B cell (primary cell): ENCODE measurements around the gene RARS1. TPM values are rescaled to one million over a fixed set of nuclear protein-coding genes. Genes with fewer than 3 reads are reported as not detected.

Experiments
- ATAC-seq: fragments of 200-7000 bp; cut with Tn5 transposase; one replicate; pipeline ENCODE4 v1.10.0; 2021; ENCODE audit warnings: low read depth, mild to moderate bottlenecking, moderate number of reproducible peaks, moderate library complexity
- CTCF ChIA-PET: fragments of 350-600 bp; sonication (Branson Sonifier 250); formaldehyde crosslinking; loops from one replicate; lab custom pipeline; 2021; ENCODE audit warnings: antibody characterized with exemption, inconsistent platforms; lab: Charles Lee
- POLR2A ChIA-PET: fragments of 350-600 bp; sonication (Branson Sonifier 250); formaldehyde crosslinking; loops from one replicate; lab custom pipeline; 2021; ENCODE audit warnings: antibody characterized with exemption; lab: Charles Lee
- DNase-seq: peaks from one replicate; pipeline ENCODE4 v3.0.0; 2013
- H2AFZ ChIP-seq: 2 replicates; pipeline ENCODE4 v1.6.1; 2012; ENCODE audit warnings: mild to moderate bottlenecking, low read depth, low read length; ENCODE audit not compliant: insufficient read depth, poor library complexity, severe bottlenecking
- H3K27ac ChIP-seq, 2 donors: 1 replicate in 1 of 2; 2 replicates in 1 of 2; pipeline ENCODE4 v1.5.1; 2012 to 2013; ENCODE audit warnings: low read length in 2 of 2, mild to moderate bottlenecking in 2 of 2, moderate library complexity in 1 of 2
- H3K27me3 ChIP-seq, 4 experiments: fragments of 200-600 bp in 1 of 4; sonication (generic) in 1 of 4; replicated peaks in 1 of 4; 1 replicate in 2 of 4; 2 replicates in 2 of 4; pipeline versions ENCODE4 v1.6.1 to v1.7.0; 2013 to 2016; ENCODE audit warnings: low read length in 3 of 4, mild to moderate bottlenecking in 2 of 4, mixed read lengths in 1 of 4, moderate library complexity in 1 of 4; ENCODE audit not compliant: insufficient read depth in 4 of 4, control insufficient read depth in 3 of 4; ENCODE audit errors: control extremely low read depth in 1 of 4
- H3K36me3 ChIP-seq, 2 experiments: replicated peaks in 1 of 2; 1 replicate in 1 of 2; 2 replicates in 1 of 2; pipeline versions ENCODE4 v1.6.1 to v1.7.1; 2013; ENCODE audit warnings: low read length in 1 of 2; ENCODE audit not compliant: insufficient read depth in 2 of 2, control insufficient read depth in 1 of 2; ENCODE audit errors: control extremely low read depth in 1 of 2, extremely low read depth in 1 of 2
- H3K4me1 ChIP-seq, 2 donors: fragments of 200-600 bp in 1 of 2; sonication (generic) in 1 of 2; 1 replicate in 1 of 2; 2 replicates in 1 of 2; pipeline versions ENCODE4 v1.5.1 to v1.6.1; 2013 to 2017; ENCODE audit warnings: low read length in 2 of 2; ENCODE audit not compliant: control insufficient read depth in 2 of 2, insufficient read depth in 2 of 2
- H3K4me2 ChIP-seq: replicated peaks from 2 replicates; pipeline ENCODE3; 2012; ENCODE audit warnings: mild to moderate bottlenecking, low read depth, low read length; ENCODE audit not compliant: poor library complexity, severe bottlenecking
- H3K4me3 ChIP-seq, 5 experiments: fragments of 200-600 bp in 1 of 5; sonication (generic) in 1 of 5; 1 replicate in 3 of 5; 2 replicates in 2 of 5; pipeline versions ENCODE4 v1.5.1 to v1.7.0; 2011 to 2016; ENCODE audit warnings: low read length in 4 of 5, mild to moderate bottlenecking in 4 of 5, low read depth in 2 of 5, control low read depth in 1 of 5, moderate library complexity in 1 of 5; ENCODE audit not compliant: insufficient read depth in 1 of 5; ENCODE audit errors: control extremely low read depth in 1 of 5, extremely low read depth in 1 of 5
- H3K79me2 ChIP-seq: fragments of 200-600 bp; sonication (generic); one replicate; pipeline ENCODE4 v1.6.0; 2016; ENCODE audit warnings: low read length; ENCODE audit not compliant: control insufficient read depth, insufficient read depth
- H3K9ac ChIP-seq: fragments of 200-600 bp; sonication (generic); 2 replicates; pipeline ENCODE4 v1.6.1; 2017; ENCODE audit warnings: mild to moderate bottlenecking, low read length, moderate library complexity
- H3K9me3 ChIP-seq, 3 donors: one replicate each; pipeline versions ENCODE4 v1.6.1 to v1.7.1; 2013; ENCODE audit warnings: low read length in 2 of 3; ENCODE audit not compliant: control insufficient read depth in 2 of 3, insufficient read depth in 1 of 3; ENCODE audit errors: control extremely low read depth in 1 of 3
- H4K20me1 ChIP-seq: 2 replicates; pipeline ENCODE4 v1.6.0; 2012; ENCODE audit warnings: mild to moderate bottlenecking, low read length; ENCODE audit not compliant: insufficient read depth, control insufficient read depth, poor library complexity, severe bottlenecking
- H3K27ac Mint-ChIP-seq: one replicate; pipeline ENCODE4 v1.8.0; 2021; ENCODE audit warnings: mixed read lengths
- H3K27me3 Mint-ChIP-seq: one replicate; pipeline ENCODE4 v1.8.0; 2021; ENCODE audit warnings: mixed read lengths
- H3K4me1 Mint-ChIP-seq: one replicate; pipeline ENCODE4 v1.8.0; 2021; ENCODE audit warnings: mixed read lengths
- H3K4me3 Mint-ChIP-seq: one replicate; pipeline ENCODE4 v1.8.0; 2021; ENCODE audit warnings: mixed read lengths
- H3K9me3 Mint-ChIP-seq: one replicate; pipeline ENCODE4 v1.8.0; 2022; ENCODE audit warnings: mixed read lengths; ENCODE audit not compliant: insufficient read depth
- CTCF ChIP-seq: fragments of 200-600 bp; IDR thresholded peaks from one replicate; pipeline ENCODE4 v1.8.0; 2022; ENCODE audit warnings: antibody characterized with exemption, mild to moderate bottlenecking
- EZH2 ChIP-seq: IDR thresholded peaks from 2 replicates; pipeline ENCODE4 v1.6.1; 2012; ENCODE audit warnings: borderline replicate concordance, low read depth, mild to moderate bottlenecking, moderate library complexity, low read length; ENCODE audit not compliant: insufficient read depth, poor library complexity, severe bottlenecking
- WGBS: methylation state at CpG from one replicate; pipeline ENCODE4 v1.1.5; 2013; ENCODE audit warnings: missing lambda C conversion rate; ENCODE audit not compliant: insufficient coverage; 5-methylcytosine and 5-hydroxymethylcytosine counted together
- intact Hi-C: fragments of 100-400 bp; cut with micrococcal nuclease; formaldehyde crosslinking; loops from one replicate; pipeline ENCODE4 v1.10.0; 2022
- polyA plus RNA-seq: library from polyadenylated mRNA; depleted of rRNA; stranded (reverse); fragments of >200 nt; gene quantifications from 2 replicates; pipeline ENCODE4 v1.2.3, GENCODE V29; 2012
- total RNA-seq, 2 donors: library from RNA; stranded (reverse); fragments of 120-200 nt in 1 of 2; gene quantifications; 1 replicate in 1 of 2; 2 replicates in 1 of 2; pipeline versions ENCODE4 v1.2.3 to v1.2.4, GENCODE V29; 2013 to 2022

The RARS1 gene
- total and polyA plus RNA-seq, 2 donors (not counting 1 experiment from before 2014, with no cell fraction given), result 12.9 to 69.4 TPM

DNA sequence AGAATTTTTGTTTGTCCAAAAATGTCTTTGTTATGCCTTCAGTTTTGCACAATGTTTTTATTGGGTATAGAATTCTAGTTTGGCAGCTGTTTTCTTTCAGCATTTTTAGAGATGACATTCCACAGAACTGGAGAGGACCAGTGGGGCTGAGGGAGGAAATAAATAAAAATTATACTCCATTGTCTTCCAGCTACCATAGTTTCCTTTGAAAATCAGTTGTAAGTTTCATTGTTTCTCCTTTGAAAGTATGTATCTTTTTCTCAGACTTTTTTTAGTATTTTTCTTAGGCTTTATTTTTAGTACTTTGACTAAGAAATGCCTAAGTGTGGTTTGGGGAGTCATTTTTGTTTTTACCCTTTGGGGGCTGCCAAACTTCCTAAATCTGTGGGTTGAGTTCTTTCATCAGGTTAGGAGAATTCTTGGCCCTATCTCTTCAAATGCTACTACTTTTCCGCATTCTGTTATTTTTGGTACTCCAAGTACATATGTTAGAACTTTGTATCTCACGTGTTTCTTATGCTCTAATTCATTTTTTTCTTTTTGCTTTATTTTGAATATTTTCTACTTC, 27.7 kb downstream of the RARS1 start:
- Histone ChIP-seq H3K36me3 (peaks cover 13 to 86% of the 10 kb centered on the region in 2 experiments), H3K4me3 (no peak overlapping the region), H3K4me1 (no peaks in the 10 kb centered on the region), H2AFZ (no peak overlapping the region), H3K9me3 (peaks cover 0 to 8% (median 5%) of the 10 kb centered on the region in 3 donors), H3K9ac (no peak overlapping the region), H3K79me2 (no peaks in the 10 kb centered on the region), H3K4me2 (no peak overlapping the region), H3K27ac (no peak overlapping the region), H4K20me1 (no peaks in the 10 kb centered on the region), H3K27me3 (no peaks in the 10 kb centered on the region)
- WGBS, result no CpG with 5 or more reads among the region's 2 CpGs
- Mint-ChIP-seq H3K27me3 (no peaks in the 10 kb centered on the region), H3K27ac (no peak overlapping the region), H3K4me1 (no peaks in the 10 kb centered on the region), H3K9me3 (no peaks in the 10 kb centered on the region), H3K4me3 (no peak overlapping the region)
- intact Hi-C loops, result no loop called here
- DNase-seq (no peak), ATAC-seq (no peak)
- POLR2A ChIA-PET, result no interaction called here
- CTCF ChIA-PET, result no interaction called here
- TF ChIP-seq CTCF (no peak), EZH2 (no peak)

GRCh38 chr5:168525856-168526255, 39.6 kb downstream of the RARS1 start:
- H3K4me3 Mint-ChIP-seq, result no peak overlapping the region

More at GRCh38 chr5:168525856-168526255, 39.6 kb downstream of the RARS1 start:
- Histone ChIP-seq H3K36me3 (no peaks in the 10 kb centered on the region), H4K20me1 (no peaks in the 10 kb centered on the region), H3K79me2 (no peaks in the 10 kb centered on the region), H2AFZ (no peak overlapping the region), H3K9me3 (peaks cover 0 to 19% (median 0%) of the 10 kb centered on the region in 3 donors), H3K4me2 (no peak overlapping the region), H3K9ac (no peak overlapping the region), H3K4me3 (no peak overlapping the region), H3K27me3 (peaks cover 0 to 29% (median 16%) of the 10 kb centered on the region in 4 experiments), H3K4me1 (peaks cover 8 to 9% of the 10 kb centered on the region in 2 donors), H3K27ac (no peak overlapping the region)
- POLR2A ChIA-PET, result no interaction called here
- ATAC-seq (no peak), DNase-seq (no peak)
- CTCF ChIA-PET, result no interaction called here
- intact Hi-C loops, result no loop called here
- TF ChIP-seq EZH2 (no peak), CTCF (no peak)
- no peaks in the 10 kb centered on the region for H3K9me3 Mint-ChIP-seq
- H3K27me3 Mint-ChIP-seq, result peaks cover 28% of the 10 kb centered on the region
- H3K27ac Mint-ChIP-seq, result no peak overlapping the region
- WGBS, result no CpG with 5 or more reads among the region's 2 CpGs
- peaks cover 3% of the 10 kb centered on the region for H3K4me1 Mint-ChIP-seq
